Stimulated activated naive CD8-positive, alpha-beta T cell treated with anti-CD3 and anti-CD28 coated beads, Interleukin-15, amount 100 ng/mL, for 72 hours (primary cell): ENCODE measurements around the gene SP110.
"Not testable (repeated sequence)": the region's sequence is repeated elsewhere in the genome, so short reads cannot be mapped to it uniquely, and the experiment has no call there.

ENCODE experiments used
- ATAC-seq: fragments of 150-1000 bp; cut with Tn5 transposase; 2 replicates; pipeline ENCODE4 v1.10.0; 2021; ENCODE audit warnings: mild to moderate bottlenecking, moderate library complexity
- DNase-seq, 2 donors: peaks; one replicate each; pipeline ENCODE4 v3.0.0; 2021 to 2022
- H3K27ac Mint-ChIP-seq, 2 donors: one replicate each; pipeline ENCODE4 v1.8.0; 2022; ENCODE audit warnings: mild to moderate bottlenecking in 2 of 2, mixed read lengths in 2 of 2, moderate library complexity in 2 of 2
- H3K27me3 Mint-ChIP-seq: one replicate; pipeline ENCODE4 v1.8.0; 2022; ENCODE audit warnings: mixed read lengths
- H3K4me1 Mint-ChIP-seq: one replicate; pipeline ENCODE4 v1.8.0; 2022; ENCODE audit warnings: mild to moderate bottlenecking, mixed read lengths
- H3K4me3 Mint-ChIP-seq, 2 donors: one replicate each; pipeline ENCODE4 v1.8.0; 2022; ENCODE audit warnings: mild to moderate bottlenecking in 2 of 2, mixed read lengths in 2 of 2, moderate library complexity in 1 of 2
- H3K9me3 Mint-ChIP-seq, 2 donors: one replicate each; pipeline ENCODE4 v1.8.0; 2022; ENCODE audit warnings: mixed read lengths in 2 of 2

Gene SP110

GRCh38 chr2:230234122-230234722, 14.4 kb upstream of the SP110 start:
- Mint-ChIP-seq H3K27me3 (no peaks in the 10 kb centered on the region), H3K4me1 (peaks cover 39% of the 10 kb centered on the region), H3K4me3 (peak overlapping the region in 1 of 2 donors; percentile 30), H3K27ac (peak overlapping the region in 1 of 2 donors; percentile 22), H3K9me3 (peaks cover 14 to 25% of the 10 kb centered on the region in 2 donors)
- DNase-seq: no peak
- ATAC-seq: peak; percentile 69

DNA sequence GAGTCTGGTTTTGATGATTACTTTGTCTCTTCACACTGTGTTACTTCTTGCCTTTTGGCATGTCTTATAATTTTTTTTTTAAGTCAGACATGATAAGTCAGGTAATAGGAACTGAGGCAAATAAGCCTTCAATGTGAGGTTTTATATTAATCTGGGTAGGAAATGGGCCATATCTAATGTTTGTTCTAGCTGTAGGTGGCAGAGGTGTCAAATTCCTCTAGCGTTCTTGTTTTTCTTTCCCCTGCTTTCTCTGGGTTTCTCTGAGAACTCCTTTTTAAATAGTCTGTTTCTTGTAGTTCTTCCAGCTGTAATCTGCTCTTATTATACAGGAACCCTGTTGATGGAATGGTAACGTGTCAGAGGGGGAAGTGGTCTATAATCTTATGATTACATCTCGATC, 11.5 kb upstream of the SP110 start:
- no peaks in the 10 kb centered on the region for H3K27me3 Mint-ChIP-seq
- DNase-seq (no peak), ATAC-seq (no peak)
- peaks cover 14 to 25% of the 10 kb centered on the region in 2 donors for H3K9me3 Mint-ChIP-seq
- H3K27ac Mint-ChIP-seq: no peak overlapping the region
- H3K4me3 Mint-ChIP-seq: peak overlapping the region in 1 of 2 donors; percentile 66
- H3K4me1 Mint-ChIP-seq: peaks cover 46% of the 10 kb centered on the region

GRCh38 chr2:230230496-230231200, 10.9 kb upstream of the SP110 start:
- peaks cover 14 to 25% of the 10 kb centered on the region in 2 donors for H3K9me3 Mint-ChIP-seq
- peaks cover 52% of the 10 kb centered on the region for H3K4me1 Mint-ChIP-seq
- ATAC-seq (no peak), DNase-seq (no peak)
- peak overlapping the region; percentile 36 to 78 for H3K4me3 Mint-ChIP-seq
- H3K27me3 Mint-ChIP-seq: no peaks in the 10 kb centered on the region
- H3K27ac Mint-ChIP-seq: peak overlapping the region; percentile 69 to 95

DNA sequence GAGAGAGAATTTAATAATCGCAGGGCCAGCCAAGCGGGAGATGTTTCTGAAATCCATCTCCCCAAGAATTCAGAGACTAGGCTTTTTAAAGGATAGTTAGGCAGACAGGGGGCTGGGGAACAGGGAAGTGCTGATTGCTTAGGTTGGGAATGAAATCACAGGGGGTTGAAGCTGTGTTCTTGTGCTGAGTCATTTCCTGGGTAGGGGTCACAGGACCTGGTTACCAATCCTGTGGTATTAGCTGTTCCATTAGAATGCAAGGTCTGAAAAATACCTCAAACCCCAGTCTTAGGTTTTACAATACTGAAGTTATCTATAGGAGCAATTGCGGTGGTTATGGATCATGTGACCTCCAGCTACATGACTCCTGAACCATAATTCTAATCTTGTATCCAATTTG, 10.3 kb upstream of the SP110 start:
- ATAC-seq: no peak
- DNase-seq: no peak
- no peaks in the 10 kb centered on the region for H3K27me3 Mint-ChIP-seq
- peak overlapping the region in 1 of 2 donors; percentile 95 for H3K27ac Mint-ChIP-seq
- H3K9me3 Mint-ChIP-seq: peaks cover 14 to 25% of the 10 kb centered on the region in 2 donors
- H3K4me3 Mint-ChIP-seq: peak overlapping the region; percentile 51 to 78
- H3K4me1 Mint-ChIP-seq: peaks cover 54% of the 10 kb centered on the region

GRCh38 chr2:230227216-230227615, 7.4 kb upstream of the SP110 start:
- Mint-ChIP-seq H3K27me3 (no peaks in the 10 kb centered on the region), H3K9me3 (peaks cover 14 to 24% of the 10 kb centered on the region in 2 donors), H3K27ac (no peak overlapping the region), H3K4me3 (peak overlapping the region; percentile 71 to 78), H3K4me1 (peaks cover 67% of the 10 kb centered on the region)
- DNase-seq: no peak
- no peak for ATAC-seq

DNA sequence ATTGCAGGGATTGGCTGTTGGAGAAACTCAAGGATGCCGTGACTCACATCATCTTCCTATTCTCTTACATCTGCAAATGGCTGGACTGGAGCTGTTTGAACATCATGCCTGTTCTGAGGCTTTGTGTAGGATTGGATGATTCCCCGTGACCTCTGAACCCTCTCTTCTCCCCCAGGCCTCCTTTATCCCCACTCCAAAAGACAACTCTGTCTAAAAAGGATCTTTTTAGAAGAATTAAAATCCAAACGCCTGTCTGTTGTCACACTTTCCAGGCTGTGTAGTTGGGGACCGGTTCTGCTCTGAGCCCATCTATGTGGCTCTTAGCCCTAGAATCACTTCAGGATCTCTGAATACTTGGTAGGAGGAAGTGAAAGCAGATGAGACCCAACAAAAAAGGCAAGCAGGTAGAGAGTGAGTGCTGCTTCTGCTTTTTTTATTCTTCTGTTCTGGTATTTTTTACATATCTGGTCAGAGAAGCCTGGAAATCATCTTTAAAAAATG, 6.3 kb upstream of the SP110 start:
- Mint-ChIP-seq H3K27me3 (no peaks in the 10 kb centered on the region), H3K4me1 (peaks cover 71% of the 10 kb centered on the region), H3K27ac (peak overlapping the region; percentile 45 to 94), H3K9me3 (peaks cover 12 to 15% of the 10 kb centered on the region in 2 donors), H3K4me3 (peak overlapping the region; percentile 81 to 84)
- ATAC-seq (peak; percentile 59), DNase-seq (no peak)

GRCh38 chr2:230225486-230225885, 5.7 kb upstream of the SP110 start, which contains the start of gene SP140:
Gene SP140, plus strand, starts transcription at chr2:230225736. Its CDS starts 109 bp downstream, at chr2:230225845.
- peaks cover 6 to 9% of the 10 kb centered on the region in 2 donors for H3K9me3 Mint-ChIP-seq
- H3K27ac Mint-ChIP-seq: peak within 1 kb of the TSS; percentile 91 to 94
- peak; percentile 91 for ATAC-seq
- H3K27me3 Mint-ChIP-seq: no peaks in the 10 kb centered on the region
- H3K4me1 Mint-ChIP-seq: peaks cover 66% of the 10 kb centered on the region
- peak within 1 kb of the TSS; percentile 81 to 84 for H3K4me3 Mint-ChIP-seq
- DNase-seq: peak; percentile 39 to 79

GRCh38 chr2:230224458-230224857, 4.7 kb upstream of the SP110 start:
- DNase-seq (no peak), ATAC-seq (no peak)
- H3K4me1 Mint-ChIP-seq: peaks cover 66% of the 10 kb centered on the region
- no peak overlapping the region for H3K27ac Mint-ChIP-seq
- no peaks in the 10 kb centered on the region for H3K9me3 Mint-ChIP-seq
- peak overlapping the region in 1 of 2 donors; percentile 81 for H3K4me3 Mint-ChIP-seq
- no peaks in the 10 kb centered on the region for H3K27me3 Mint-ChIP-seq

DNA sequence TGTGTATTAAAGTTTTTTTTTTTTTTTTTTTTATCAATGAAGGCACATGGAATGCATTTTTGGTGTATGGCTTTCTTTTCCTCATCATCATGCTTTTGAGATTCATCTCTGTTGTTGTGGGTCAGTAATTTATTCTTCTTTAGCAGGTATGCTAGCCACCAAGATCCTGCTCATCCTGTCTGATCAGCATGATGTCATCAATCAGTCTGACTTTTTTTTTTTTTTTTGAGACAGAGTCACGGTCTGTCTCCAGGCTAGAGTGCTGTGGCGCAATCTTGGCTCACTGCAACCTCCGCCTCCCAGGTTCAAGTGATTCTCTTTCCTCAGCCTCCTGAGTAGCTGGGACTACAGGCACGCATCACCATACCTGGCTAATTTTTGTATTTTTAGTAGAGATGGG, 3.0 kb upstream of the SP110 start:
- DNase-seq, H3K9me3 Mint-ChIP-seq, ATAC-seq, H3K27me3 Mint-ChIP-seq, H3K27ac Mint-ChIP-seq: not testable (repeated sequence)
- H3K4me3 Mint-ChIP-seq: peak overlapping the region; percentile 2 to 36
- H3K4me1 Mint-ChIP-seq: peaks cover 69% of the 10 kb centered on the region

GRCh38 chr2:230221493-230221892, 1.7 kb upstream of the SP110 start:
- no peaks in the 10 kb centered on the region for H3K27me3 Mint-ChIP-seq
- peaks cover 80% of the 10 kb centered on the region for H3K4me1 Mint-ChIP-seq

GRCh38 chr2:230220347-230220969, 674 bp upstream of the SP110 start:
- peak overlapping the region; percentile 95 to 99 for H3K27ac Mint-ChIP-seq
- H3K4me3 Mint-ChIP-seq: peak overlapping the region; percentile 90 to 94
- H3K27me3 Mint-ChIP-seq: no peaks in the 10 kb centered on the region
- ATAC-seq (no peak), DNase-seq (no peak)
- peaks cover 81% of the 10 kb centered on the region for H3K4me1 Mint-ChIP-seq
- H3K9me3 Mint-ChIP-seq: no peaks in the 10 kb centered on the region

More at GRCh38 chr2:230221493-230221892, 1.7 kb upstream of the SP110 start:
- no peak for ATAC-seq
- Mint-ChIP-seq H3K9me3 (no peaks in the 10 kb centered on the region), H3K27ac (no peak overlapping the region), H3K4me3 (no peak overlapping the region)
- no peak for DNase-seq

DNA sequence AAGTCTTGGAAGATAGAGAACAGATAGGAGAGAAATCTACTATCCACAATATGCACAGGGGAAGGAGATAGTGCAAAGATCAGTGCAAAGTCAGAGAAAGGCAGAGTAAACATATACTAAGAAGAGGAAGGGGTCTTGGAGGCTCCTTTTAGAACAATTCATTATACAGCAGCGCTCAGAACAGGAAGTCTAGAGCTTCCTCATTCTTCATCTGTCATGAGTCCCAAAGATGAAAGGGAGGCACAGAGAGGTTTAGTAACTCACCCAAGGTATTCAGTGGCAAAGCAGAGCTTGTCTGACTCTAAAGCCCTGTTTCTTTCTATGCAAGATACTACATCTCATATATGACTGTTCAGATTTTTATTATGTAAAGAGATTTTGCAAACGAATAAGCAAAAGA, 1.4 kb downstream of the SP110 start:
- Mint-ChIP-seq H3K27me3 (no peaks in the 10 kb centered on the region), H3K4me1 (peaks cover 67% of the 10 kb centered on the region), H3K27ac (peak overlapping the region; percentile 57 to 59), H3K9me3 (no peaks in the 10 kb centered on the region), H3K4me3 (peak overlapping the region; percentile 64 to 90)
- ATAC-seq: no peak
- DNase-seq: no peak

GRCh38 chr2:230217424-230217823, 2.4 kb downstream of the SP110 start:
- Mint-ChIP-seq H3K9me3 (no peaks in the 10 kb centered on the region), H3K27me3 (no peaks in the 10 kb centered on the region), H3K4me3 (peak overlapping the region; percentile 64 to 90), H3K27ac (no peak overlapping the region), H3K4me1 (peaks cover 57% of the 10 kb centered on the region)
- ATAC-seq (no peak), DNase-seq (no peak)

DNA sequence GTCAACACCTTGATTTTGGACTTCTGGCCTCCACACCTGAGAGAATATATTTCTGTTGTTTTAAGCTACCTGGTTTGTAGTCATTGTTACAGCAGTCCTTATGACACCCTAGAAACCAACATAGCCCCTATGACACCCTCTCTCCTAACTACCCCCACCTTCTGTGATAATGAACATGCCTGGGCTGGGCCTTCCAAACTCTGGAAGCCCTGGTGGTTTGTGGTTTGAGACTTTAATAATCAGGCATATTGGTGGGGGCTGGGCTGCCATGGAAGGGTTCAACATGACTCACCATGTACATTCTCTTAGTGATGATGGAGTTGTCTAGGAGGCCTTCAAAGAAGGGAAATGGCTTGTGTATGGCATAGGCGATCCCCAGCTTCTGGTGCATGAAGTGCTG, 3.3 kb downstream of the SP110 start:
- H3K4me1 Mint-ChIP-seq: peaks cover 55% of the 10 kb centered on the region
- peak in 1 of 2 donors; percentile 59 for DNase-seq

GRCh38 chr2:230209422-230210051, 10.2 kb downstream of the SP110 start:
- DNase-seq (no peak), ATAC-seq (peak; percentile 66)
- Mint-ChIP-seq H3K9me3 (no peaks in the 10 kb centered on the region), H3K27me3 (no peaks in the 10 kb centered on the region), H3K27ac (no peak overlapping the region), H3K4me1 (peaks cover 11% of the 10 kb centered on the region), H3K4me3 (no peak overlapping the region)

More for the DNA sequence above, 3.3 kb downstream of the SP110 start:
- peak overlapping the region in 1 of 2 donors; percentile 90 for H3K4me3 Mint-ChIP-seq
- no peaks in the 10 kb centered on the region for H3K9me3 Mint-ChIP-seq
- H3K27ac Mint-ChIP-seq: peak overlapping the region in 1 of 2 donors; percentile 64
- no peaks in the 10 kb centered on the region for H3K27me3 Mint-ChIP-seq
- ATAC-seq: peak; percentile 73
